Measurements from ENCODE around the gene CDH4. TPM values are rescaled to one million over a fixed set of nuclear protein-coding genes. Genes with fewer than 3 reads are reported as not detected.

Gene CDH4
- total RNA-seq, 1 experiment from 2014 or later, result 0.13 TPM

GRCh38 chr20:61875221-61875885 lies 623.3 kb downstream of the CDH4 start:
- no peak overlapping the region for H3K4me3 ChIP-seq
- no peaks in the 10 kb centered on the region for H3K36me3 ChIP-seq
- H3K27me3 ChIP-seq (replicated peaks), result peaks cover 15% of the 10 kb centered on the region; the same call in 1 of the 2 replicates
- no peak for DNase-seq (ENCODE audit: low read depth in 1 of 2, low spot score in 2 of 2)
- no peak overlapping the region for H3K27ac ChIP-seq
- peaks cover 6% of the 10 kb centered on the region for H3K9me3 ChIP-seq (replicated peaks)
- H3K4me1 ChIP-seq (replicated peaks), result no peaks in the 10 kb centered on the region

DNA sequence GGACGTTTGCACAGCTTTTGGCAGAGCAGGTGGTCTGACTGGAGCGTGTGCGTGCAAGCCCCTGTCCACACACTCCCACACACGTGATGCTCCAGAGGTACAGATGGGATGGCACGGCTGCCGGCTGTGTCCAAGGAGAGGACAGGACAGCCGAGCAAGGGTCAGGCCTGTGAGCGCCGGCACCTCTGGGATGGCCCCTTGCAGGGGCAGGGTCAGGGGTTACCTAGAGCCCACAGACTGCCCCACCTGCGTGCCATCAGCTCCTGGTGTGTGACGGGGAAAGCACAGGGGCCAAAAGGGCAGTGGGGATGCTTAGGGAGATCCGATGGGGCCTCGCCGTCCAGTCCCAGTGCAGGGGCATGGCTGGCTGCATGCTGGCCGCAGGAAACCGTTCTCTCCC lies 623.9 kb downstream of the CDH4 start:
- Histone ChIP-seq H3K36me3 (no peaks in the 10 kb centered on the region), H3K4me1 (replicated peaks) (no peaks in the 10 kb centered on the region), H3K4me3 (no peak overlapping the region), H3K9me3 (replicated peaks) (peaks cover 6% of the 10 kb centered on the region), H3K27me3 (replicated peaks) (peaks cover 13% of the 10 kb centered on the region), H3K27ac (no peak overlapping the region)
- no peak for DNase-seq (ENCODE audit: low read depth in 1 of 2, low spot score in 2 of 2)

- H3K27ac ChIP-seq, result no peak overlapping the region
- peaks cover 22% of the 10 kb centered on the region for H3K27me3 ChIP-seq (replicated peaks)
- no peaks in the 10 kb centered on the region for H3K4me1 ChIP-seq (replicated peaks)
- H3K36me3 ChIP-seq, result no peaks in the 10 kb centered on the region
- DNase-seq (ENCODE audit: low read depth in 1 of 2, low spot score in 2 of 2), result no peak
- no peaks in the 10 kb centered on the region for H3K9me3 ChIP-seq (replicated peaks)
- H3K4me3 ChIP-seq, result no peak overlapping the region
These were observed 625.1 kb downstream of the CDH4 start for GRCh38 chr20:61876952-61877728.

GRCh38 chr20:61877776-61878477 lies 625.9 kb downstream of the CDH4 start:
- Histone ChIP-seq H3K9me3 (replicated peaks) (no peaks in the 10 kb centered on the region), H3K27me3 (replicated peaks) (peaks cover 27% of the 10 kb centered on the region), H3K4me1 (replicated peaks) (no peaks in the 10 kb centered on the region), H3K36me3 (no peaks in the 10 kb centered on the region), H3K27ac (no peak overlapping the region), H3K4me3 (no peak overlapping the region)
- DNase-seq (ENCODE audit: low read depth in 1 of 2, low spot score in 2 of 2), result no peak

- DNase-seq (ENCODE audit: low read depth in 1 of 2, low spot score in 2 of 2), result no peak
- H3K27me3 ChIP-seq (replicated peaks), result peaks cover 34% of the 10 kb centered on the region
- no peaks in the 10 kb centered on the region for H3K4me1 ChIP-seq (replicated peaks)
- H3K4me3 ChIP-seq, result no peak overlapping the region
- no peak overlapping the region for H3K27ac ChIP-seq
- no peaks in the 10 kb centered on the region for H3K36me3 ChIP-seq
- H3K9me3 ChIP-seq (replicated peaks), result no peaks in the 10 kb centered on the region
These were observed 626.6 kb downstream of the CDH4 start for GRCh38 chr20:61878478-61879302.

DNA sequence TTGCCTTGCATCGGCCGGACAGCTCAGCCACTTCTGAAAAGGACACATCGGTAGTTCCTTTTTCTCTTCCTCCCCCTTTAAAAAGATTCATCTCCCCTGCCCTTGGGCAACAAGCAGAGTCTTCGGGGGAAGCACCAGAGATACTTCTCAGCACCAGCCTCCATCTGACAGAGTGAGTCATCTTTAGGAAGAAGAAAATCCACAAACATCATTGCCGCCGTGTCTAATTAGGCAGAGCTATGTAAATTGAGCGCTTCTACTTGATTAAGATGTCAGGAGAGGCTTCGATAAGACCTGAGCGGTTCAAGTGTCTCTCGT lies 627.2 kb downstream of the CDH4 start:
- H3K27ac ChIP-seq, result no peak overlapping the region
- H3K4me3 ChIP-seq, result no peak overlapping the region
- H3K27me3 ChIP-seq (replicated peaks), result peaks cover 40% of the 10 kb centered on the region
- DNase-seq (ENCODE audit: low read depth in 1 of 2, low spot score in 2 of 2), result no peak
- no peaks in the 10 kb centered on the region for H3K36me3 ChIP-seq
- H3K4me1 ChIP-seq (replicated peaks), result no peaks in the 10 kb centered on the region
- H3K9me3 ChIP-seq (replicated peaks), result no peaks in the 10 kb centered on the region

GRCh38 chr20:61879694-61880093 lies 627.6 kb downstream of the CDH4 start:
- Histone ChIP-seq H3K9me3 (replicated peaks) (no peaks in the 10 kb centered on the region), H3K27ac (no peak overlapping the region), H3K4me3 (no peak overlapping the region), H3K27me3 (replicated peaks) (peaks cover 42% of the 10 kb centered on the region), H3K4me1 (replicated peaks) (no peaks in the 10 kb centered on the region), H3K36me3 (no peaks in the 10 kb centered on the region)
- DNase-seq (ENCODE audit: low read depth in 1 of 2, low spot score in 2 of 2), result no peak

DNA sequence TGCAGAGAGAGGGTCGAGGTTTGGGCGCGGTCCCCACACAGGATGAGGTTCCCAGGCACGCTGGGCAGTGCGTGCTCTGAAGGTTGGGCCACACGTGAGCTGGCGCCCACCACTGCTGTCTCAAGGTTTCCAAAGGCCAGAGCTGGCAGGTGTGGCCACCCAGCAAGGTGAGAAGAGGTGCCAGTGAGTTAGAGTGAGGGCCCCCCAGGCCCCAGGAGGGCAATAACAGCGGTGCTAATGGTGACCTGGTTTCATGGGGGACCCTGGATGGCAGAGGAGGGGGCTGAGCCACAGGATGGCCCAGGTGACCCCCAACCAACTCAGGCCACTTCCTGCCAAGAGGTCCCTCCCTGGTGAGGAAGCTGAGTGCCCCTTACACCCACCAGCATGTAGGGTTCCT lies 628.6 kb downstream of the CDH4 start:
- Histone ChIP-seq H3K27ac (no peak overlapping the region), H3K9me3 (replicated peaks) (no peaks in the 10 kb centered on the region), H3K27me3 (replicated peaks) (peaks cover 42% of the 10 kb centered on the region), H3K4me1 (replicated peaks) (no peaks in the 10 kb centered on the region), H3K36me3 (no peaks in the 10 kb centered on the region), H3K4me3 (no peak overlapping the region)
- no peak for DNase-seq (ENCODE audit: low read depth in 1 of 2, low spot score in 2 of 2)

- DNase-seq (ENCODE audit: low read depth in 1 of 2, low spot score in 2 of 2), result no peak
- no peaks in the 10 kb centered on the region for H3K36me3 ChIP-seq
- H3K4me1 ChIP-seq (replicated peaks), result no peaks in the 10 kb centered on the region
- H3K4me3 ChIP-seq, result no peak overlapping the region
- H3K27me3 ChIP-seq (replicated peaks), result peaks cover 42% of the 10 kb centered on the region
- H3K27ac ChIP-seq, result no peak overlapping the region
- no peaks in the 10 kb centered on the region for H3K9me3 ChIP-seq (replicated peaks)
These were observed 629.4 kb downstream of the CDH4 start for GRCh38 chr20:61881416-61881815.

- Histone ChIP-seq H3K27ac (no peak overlapping the region), H3K4me3 (no peak overlapping the region), H3K4me1 (replicated peaks) (no peaks in the 10 kb centered on the region), H3K9me3 (replicated peaks) (no peaks in the 10 kb centered on the region), H3K27me3 (replicated peaks) (peaks cover 42% of the 10 kb centered on the region), H3K36me3 (no peaks in the 10 kb centered on the region)
- DNase-seq (ENCODE audit: low read depth in 1 of 2, low spot score in 2 of 2), result no peak
These were observed 629.8 kb downstream of the CDH4 start for GRCh38 chr20:61881861-61882260.

GRCh38 chr20:61882716-61883615 lies 630.9 kb downstream of the CDH4 start:
- Histone ChIP-seq H3K27me3 (replicated peaks) (peaks cover 50% of the 10 kb centered on the region), H3K4me1 (replicated peaks) (no peaks in the 10 kb centered on the region), H3K4me3 (no peak overlapping the region), H3K9me3 (replicated peaks) (no peaks in the 10 kb centered on the region), H3K36me3 (no peaks in the 10 kb centered on the region), H3K27ac (no peak overlapping the region)
- no peak for DNase-seq (ENCODE audit: low read depth in 1 of 2, low spot score in 2 of 2)

DNA sequence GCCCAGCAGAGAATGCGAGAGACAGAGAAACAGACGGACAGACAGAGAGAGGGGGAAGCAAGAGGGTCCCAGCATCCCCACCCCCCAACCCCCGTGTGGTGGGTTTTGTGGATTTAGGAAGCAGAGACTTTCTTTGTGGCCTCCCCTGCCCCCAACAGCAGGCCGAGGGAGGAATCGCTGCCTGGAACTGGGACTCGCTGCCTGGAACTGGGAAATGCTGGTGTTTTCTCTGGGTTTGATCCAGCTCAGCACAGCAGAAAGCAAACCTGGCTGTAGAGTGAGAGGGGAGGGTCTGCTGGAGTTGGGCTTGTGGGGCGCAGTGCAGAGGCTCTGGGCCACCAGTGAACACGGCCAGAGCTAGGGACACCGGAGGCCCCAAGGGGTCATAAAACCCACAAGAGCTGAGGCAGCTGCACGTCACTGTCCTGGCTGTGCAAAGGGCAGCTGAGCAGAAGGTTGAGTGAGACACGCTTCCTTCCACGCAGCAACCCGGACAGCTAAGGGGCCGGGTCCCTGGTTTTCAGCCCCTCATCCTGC lies 631.9 kb downstream of the CDH4 start:
- Histone ChIP-seq H3K27me3 (replicated peaks) (peaks cover 50% of the 10 kb centered on the region), H3K4me1 (replicated peaks) (no peaks in the 10 kb centered on the region), H3K9me3 (replicated peaks) (no peaks in the 10 kb centered on the region), H3K36me3 (no peaks in the 10 kb centered on the region), H3K27ac (no peak overlapping the region), H3K4me3 (no peak overlapping the region)
- no peak for DNase-seq (ENCODE audit: low read depth in 1 of 2, low spot score in 2 of 2)
